ENCODE data around the gene KRT5.

- TF ChIP-seq, protein P1, sequence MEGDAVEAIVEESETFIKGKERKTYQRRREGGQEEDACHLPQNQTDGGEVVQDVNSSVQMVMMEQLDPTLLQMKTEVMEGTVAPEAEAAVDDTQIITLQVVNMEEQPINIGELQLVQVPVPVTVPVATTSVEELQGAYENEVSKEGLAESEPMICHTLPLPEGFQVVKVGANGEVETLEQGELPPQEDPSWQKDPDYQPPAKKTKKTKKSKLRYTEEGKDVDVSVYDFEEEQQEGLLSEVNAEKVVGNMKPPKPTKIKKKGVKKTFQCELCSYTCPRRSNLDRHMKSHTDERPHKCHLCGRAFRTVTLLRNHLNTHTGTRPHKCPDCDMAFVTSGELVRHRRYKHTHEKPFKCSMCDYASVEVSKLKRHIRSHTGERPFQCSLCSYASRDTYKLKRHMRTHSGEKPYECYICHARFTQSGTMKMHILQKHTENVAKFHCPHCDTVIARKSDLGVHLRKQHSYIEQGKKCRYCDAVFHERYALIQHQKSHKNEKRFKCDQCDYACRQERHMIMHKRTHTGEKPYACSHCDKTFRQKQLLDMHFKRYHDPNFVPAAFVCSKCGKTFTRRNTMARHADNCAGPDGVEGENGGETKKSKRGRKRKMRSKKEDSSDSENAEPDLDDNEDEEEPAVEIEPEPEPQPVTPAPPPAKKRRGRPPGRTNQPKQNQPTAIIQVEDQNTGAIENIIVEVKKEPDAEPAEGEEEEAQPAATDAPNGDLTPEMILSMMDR (conservative IDR thresholded peaks at IDR 0.05), result no peak
- no peak for TF ChIP-seq ZFX (IDR thresholded peaks at IDR 0.05)
Observed at GRCh38 chr12:52495389-52495788, 24.8 kb downstream of the KRT5 start.
